ENCODE measurements around the gene LRRTM3.

The LRRTM3 gene

GRCh38 chr10:66925896-66926715 lies at the start of gene LRRTM3:
Gene LRRTM3 (plus strand): TSS chr10:66926036.
- DNase-seq (ENCODE audit: low spot score): peak; percentile 60

GRCh38 chr10:66877361-66877760 lies 48.5 kb upstream of the LRRTM3 start:
- no peak for DNase-seq (ENCODE audit: low spot score)

GRCh38 chr10:66880292-66880691 lies 45.5 kb upstream of the LRRTM3 start:
- no peak for DNase-seq (ENCODE audit: low spot score)

GRCh38 chr10:66880826-66881225 lies 45.0 kb upstream of the LRRTM3 start:
- no peak for DNase-seq (ENCODE audit: low spot score)

- DNase-seq (ENCODE audit: low spot score): no peak
Observed at GRCh38 chr10:66881814-66882213, 44.0 kb upstream of the LRRTM3 start.

- DNase-seq (ENCODE audit: low spot score): no peak
Observed at GRCh38 chr10:66882271-66882670, 43.6 kb upstream of the LRRTM3 start.

- DNase-seq (ENCODE audit: low spot score): no peak
Observed at GRCh38 chr10:66886848-66887247, 39.0 kb upstream of the LRRTM3 start.

- no peak for DNase-seq (ENCODE audit: low spot score)
Observed at GRCh38 chr10:66888237-66888636, 37.6 kb upstream of the LRRTM3 start.

- no peak for DNase-seq (ENCODE audit: low spot score)
Observed at GRCh38 chr10:66892871-66893270, 33.0 kb upstream of the LRRTM3 start.

GRCh38 chr10:66910671-66911070 lies 15.2 kb upstream of the LRRTM3 start:
- DNase-seq (ENCODE audit: low spot score): no peak

- DNase-seq (ENCODE audit: low spot score): no peak
Observed at GRCh38 chr10:66916030-66916429, 9.8 kb upstream of the LRRTM3 start.

GRCh38 chr10:66917104-66917503 lies 8.7 kb upstream of the LRRTM3 start:
- DNase-seq (ENCODE audit: low spot score): no peak

GRCh38 chr10:66919248-66919647 lies 6.6 kb upstream of the LRRTM3 start:
- DNase-seq (ENCODE audit: low spot score): no peak

- no peak for DNase-seq (ENCODE audit: low spot score)
Observed at GRCh38 chr10:66924674-66925345, 1.0 kb upstream of the LRRTM3 start.

GRCh38 chr10:66925373-66925772 lies 463 bp upstream of the LRRTM3 start:
- no peak for DNase-seq (ENCODE audit: low spot score)

- DNase-seq (ENCODE audit: low spot score): no peak
Observed at GRCh38 chr10:66926841-66927240, 1.0 kb downstream of the LRRTM3 start.

GRCh38 chr10:66927251-66927935 lies 1.6 kb downstream of the LRRTM3 start:
- no peak for DNase-seq (ENCODE audit: low spot score)

GRCh38 chr10:66927971-66928770 lies 2.3 kb downstream of the LRRTM3 start:
- no peak for DNase-seq (ENCODE audit: low spot score)

- no peak for DNase-seq (ENCODE audit: low spot score)
Observed at GRCh38 chr10:66928776-66929175, 2.9 kb downstream of the LRRTM3 start.

GRCh38 chr10:66929375-66929774 lies 3.5 kb downstream of the LRRTM3 start:
- DNase-seq (ENCODE audit: low spot score): no peak

- DNase-seq (ENCODE audit: low spot score): peak; percentile 53
Observed at GRCh38 chr10:66931340-66931948, 5.6 kb downstream of the LRRTM3 start.

- DNase-seq (ENCODE audit: low spot score): no peak
Observed at GRCh38 chr10:66931949-66932343, 6.1 kb downstream of the LRRTM3 start.
